GM19025 (cell line): Measurements from ENCODE around the gene TMEM150B.
"Not testable (repeated sequence)": the region's sequence is repeated elsewhere in the genome, so short reads cannot be mapped to it uniquely, and the experiment has no call there.

Experiments
- ATAC-seq: cut with Tn5 transposase; IDR thresholded peaks from one replicate; pipeline ENCODE4 v1.9.1; 2021; ENCODE audit warnings: mild to moderate bottlenecking, low read depth, moderate library complexity; ENCODE audit not compliant: unreplicated experiment

TMEM150B gene

GRCh38 chr19:55339889-55340783, 15.0 kb upstream of the TMEM150B start:
- no peak for ATAC-seq

GRCh38 chr19:55339105-55339888, 14.2 kb upstream of the TMEM150B start, which contains the start of gene KMT5C:
Gene KMT5C (plus strand): TSS chr19:55339876. CDS start chr19:55341937, 2,061 bp downstream.
- peak; percentile 82 for ATAC-seq

GRCh38 chr19:55336101-55336500, 11.0 kb upstream of the TMEM150B start:
- ATAC-seq, result no peak

GRCh38 chr19:55333870-55334269, 8.7 kb upstream of the TMEM150B start:
- no peak for ATAC-seq

- ATAC-seq, result not testable (repeated sequence)
Observed at GRCh38 chr19:55329791-55330190, 4.7 kb upstream of the TMEM150B start.

- ATAC-seq, result not testable (repeated sequence)
Observed at GRCh38 chr19:55328774-55329318, 3.7 kb upstream of the TMEM150B start.

GRCh38 chr19:55324662-55325061, 479 bp downstream of the TMEM150B start:
- no peak for ATAC-seq

GRCh38 chr19:55322204-55322885, 2.8 kb downstream of the TMEM150B start:
- no peak for ATAC-seq

- ATAC-seq, result no peak
Observed at GRCh38 chr19:55321466-55322137, 3.5 kb downstream of the TMEM150B start.

GRCh38 chr19:55320844-55321419, 4.2 kb downstream of the TMEM150B start:
- ATAC-seq, result no peak

- no peak for ATAC-seq
Observed at GRCh38 chr19:55319785-55320184, 5.4 kb downstream of the TMEM150B start.

- ATAC-seq, result no peak
Observed at GRCh38 chr19:55316646-55317045, 8.5 kb downstream of the TMEM150B start.

GRCh38 chr19:55315956-55316525, 9.1 kb downstream of the TMEM150B start:
- no peak for ATAC-seq

GRCh38 chr19:55314396-55314795, 10.7 kb downstream of the TMEM150B start:
- ATAC-seq, result no peak

- no peak for ATAC-seq
Observed at GRCh38 chr19:55312621-55313512, 12.3 kb downstream of the TMEM150B start.

- ATAC-seq, result no peak
Observed at GRCh38 chr19:55311797-55312196, 13.3 kb downstream of the TMEM150B start.

- ATAC-seq, result no peak
Observed at GRCh38 chr19:55311397-55311796, 13.7 kb downstream of the TMEM150B start.

- no peak for ATAC-seq
Observed at GRCh38 chr19:55310498-55310897, 14.6 kb downstream of the TMEM150B start.
